ENCODE results near the gene GABBR2. TPM values are rescaled to one million over a fixed set of nuclear protein-coding genes. Genes with fewer than 3 reads are reported as not detected.
"Not testable (repeated sequence)": the region's sequence is repeated elsewhere in the genome, so short reads cannot be mapped to it uniquely, and the experiment has no call there.

GABBR2 gene
- total and polyA plus RNA-seq, 2 experiments from 2014 or later: 0.89 to 1.3 TPM

- no peak overlapping the region for H3K4me3 ChIP-seq
- no peak overlapping the region for H3K27ac Mint-ChIP-seq
- H3K36me3 ChIP-seq (ENCODE audit: insufficient read depth): no peaks in the 10 kb centered on the region
- H3K4me1 Mint-ChIP-seq: peaks cover 36% of the 10 kb centered on the region
- H2AFZ ChIP-seq: no peak overlapping the region
- TF ChIP-seq EZH2phosphoT487 (IDR thresholded peaks at IDR 0.05; ENCODE audit: unreplicated experiment): no peak
- no peak for TF ChIP-seq CTCF (conservative IDR thresholded peaks at IDR 0.05; ENCODE audit: low read depth in 2 of 2)
- TF ChIP-seq STAT1 (IDR thresholded peaks at IDR 0.05; ENCODE audit: unreplicated experiment): no peak
- H3K4me3 Mint-ChIP-seq: no peak overlapping the region
- H3K27me3 ChIP-seq (ENCODE audit: insufficient read depth): no peaks in the 10 kb centered on the region
- DNase-seq (ENCODE audit: low spot score): no peak
- H3K9me3 Mint-ChIP-seq: peaks cover 9% of the 10 kb centered on the region; the same call in 2 of the 3 replicates
- H4K20me1 ChIP-seq (replicated peaks; ENCODE audit: insufficient read depth): no peaks in the 10 kb centered on the region
- H3K36me3 Mint-ChIP-seq (ENCODE audit: low read depth): no peaks in the 10 kb centered on the region
- H3F3A ChIP-seq (replicated peaks; ENCODE audit: low read depth): no peaks in the 10 kb centered on the region
- peaks cover 28% of the 10 kb centered on the region for H3K4me1 ChIP-seq (ENCODE audit: insufficient read depth)
- no peak overlapping the region for H3K4me2 ChIP-seq
- peaks cover 2% of the 10 kb centered on the region for H3K27me3 Mint-ChIP-seq (ENCODE audit: insufficient read depth, low read depth, poor library complexity)
- ATAC-seq: no peak
- no peaks in the 10 kb centered on the region for H3K79me2 ChIP-seq (replicated peaks; ENCODE audit: insufficient read depth)
- H3K27ac ChIP-seq (ENCODE audit: low read depth): no peak overlapping the region
- H3K9me2 ChIP-seq (ENCODE audit: insufficient read depth): 0 out of 2 replicates have a peak, but pooled peaks cover 3% of the 10 kb centered on the region
Measured at GRCh38 chr9:98501819-98502218, 206.9 kb downstream of the GABBR2 start.

GRCh38 chr9:98501259-98501658, 207.5 kb downstream of the GABBR2 start:
- not testable (repeated sequence) for H3K4me3 ChIP-seq; H3K36me3 ChIP-seq (ENCODE audit: insufficient read depth); H3K27ac ChIP-seq (ENCODE audit: low read depth); H3K27me3 Mint-ChIP-seq (ENCODE audit: insufficient read depth, low read depth, poor library complexity); H2AFZ ChIP-seq; H3K4me2 ChIP-seq; H3K4me3 Mint-ChIP-seq; H3K79me2 ChIP-seq (replicated peaks; ENCODE audit: insufficient read depth); ATAC-seq; H3F3A ChIP-seq (replicated peaks; ENCODE audit: low read depth); H3K36me3 Mint-ChIP-seq (ENCODE audit: low read depth); DNase-seq (ENCODE audit: low spot score); H3K27me3 ChIP-seq (ENCODE audit: insufficient read depth); H3K9me3 Mint-ChIP-seq; H3K27ac Mint-ChIP-seq; H3K9me2 ChIP-seq (ENCODE audit: insufficient read depth); H4K20me1 ChIP-seq (replicated peaks; ENCODE audit: insufficient read depth)
- peaks cover 28% of the 10 kb centered on the region for H3K4me1 ChIP-seq (ENCODE audit: insufficient read depth)
- peaks cover 36% of the 10 kb centered on the region for H3K4me1 Mint-ChIP-seq

- Mint-ChIP-seq H3K9me3 (peaks cover 2% of the 10 kb centered on the region; the same call in 1 of the 3 replicates), H3K4me3 (no peak overlapping the region), H3K4me1 (peaks cover 40% of the 10 kb centered on the region), H3K27me3 (ENCODE audit: insufficient read depth, low read depth, poor library complexity) (peaks cover 2% of the 10 kb centered on the region), H3K36me3 (ENCODE audit: low read depth) (no peaks in the 10 kb centered on the region), H3K27ac (no peak overlapping the region)
- no peaks in the 10 kb centered on the region for H3K79me2 ChIP-seq (replicated peaks; ENCODE audit: insufficient read depth)
- no peak for ATAC-seq
- H3K27me3 ChIP-seq (ENCODE audit: insufficient read depth): no peaks in the 10 kb centered on the region
- peaks cover 7% of the 10 kb centered on the region; the same call in 1 of the 2 replicates for H3K9me2 ChIP-seq (ENCODE audit: insufficient read depth)
- H2AFZ ChIP-seq: no peak overlapping the region
- H3K4me1 ChIP-seq (ENCODE audit: insufficient read depth): peaks cover 27% of the 10 kb centered on the region
- no peak overlapping the region for H3K4me2 ChIP-seq
- H4K20me1 ChIP-seq (replicated peaks; ENCODE audit: insufficient read depth): no peaks in the 10 kb centered on the region
- no peaks in the 10 kb centered on the region for H3F3A ChIP-seq (replicated peaks; ENCODE audit: low read depth)
- no peak for DNase-seq (ENCODE audit: low spot score)
- no peak overlapping the region for H3K27ac ChIP-seq (ENCODE audit: low read depth)
- H3K36me3 ChIP-seq (ENCODE audit: insufficient read depth): no peaks in the 10 kb centered on the region
- no peak overlapping the region for H3K4me3 ChIP-seq
- TF ChIP-seq REST (IDR thresholded peaks at IDR 0.05; ENCODE audit: unreplicated experiment) (no peak), NANOG (IDR thresholded peaks at IDR 0.05; ENCODE audit: borderline replicate concordance) (no peak)
Measured at GRCh38 chr9:98500337-98500919, 208.3 kb downstream of the GABBR2 start.

All from GM23338 (cell line).